Measurements from ENCODE around the gene NRN1L.
"Not testable (repeated sequence)": the region's sequence is repeated elsewhere in the genome, so short reads cannot be mapped to it uniquely, and the experiment has no call there.

Gene NRN1L

GRCh38 chr16:67884684-67885083 lies at the start of gene NRN1L:
TSS of gene NRN1L (plus strand) at chr16:67884885. CDS start at chr16:67884904, 19 bp downstream.
- no peak for DNase-seq

GRCh38 chr16:67837190-67837589 lies 47.5 kb upstream of the NRN1L start:
- DNase-seq, result not testable (repeated sequence)

- no peak for DNase-seq
Observed at GRCh38 chr16:67837811-67838210, 46.9 kb upstream of the NRN1L start.

GRCh38 chr16:67841198-67841815 lies 43.4 kb upstream of the NRN1L start:
- DNase-seq, result no peak

GRCh38 chr16:67841816-67842508 lies 42.7 kb upstream of the NRN1L start, which contains the start of gene THAP11:
TSS of gene THAP11 (plus strand) at chr16:67842320. CDS start at chr16:67842555, 235 bp downstream.
- DNase-seq, result peak; percentile 96

- DNase-seq, result peak; percentile 70
Observed at GRCh38 chr16:67842509-67843342, 42.0 kb upstream of the NRN1L start.

GRCh38 chr16:67843343-67843765 lies 41.3 kb upstream of the NRN1L start:
- DNase-seq, result no peak

- no peak for DNase-seq
Observed at GRCh38 chr16:67844497-67844896, 40.2 kb upstream of the NRN1L start.

- DNase-seq, result no peak
Observed at GRCh38 chr16:67845291-67846062, 39.2 kb upstream of the NRN1L start.

- DNase-seq, result no peak
Observed at GRCh38 chr16:67846063-67846319, 38.7 kb upstream of the NRN1L start.

- peak; percentile 96 for DNase-seq
Observed at GRCh38 chr16:67846320-67847063, 38.2 kb upstream of the NRN1L start, which contains the start of gene NUTF2. TSS of gene NUTF2 (plus strand) at chr16:67846933. CDS start at chr16:67865131, 18,198 bp downstream.

- no peak for DNase-seq
Observed at GRCh38 chr16:67847064-67847861, 37.4 kb upstream of the NRN1L start, which contains the start of gene CENPT. TSS of gene CENPT (minus strand) at chr16:67847693. CDS start at chr16:67833859, 13,834 bp downstream.

GRCh38 chr16:67848118-67848517 lies 36.6 kb upstream of the NRN1L start:
- no peak for DNase-seq

GRCh38 chr16:67853670-67854069 lies 31.0 kb upstream of the NRN1L start:
- no peak for DNase-seq

GRCh38 chr16:67855789-67856188 lies 28.9 kb upstream of the NRN1L start:
- DNase-seq, result no peak

- DNase-seq, result no peak
Observed at GRCh38 chr16:67856927-67857546, 27.6 kb upstream of the NRN1L start.

- peak; percentile 41 for DNase-seq
Observed at GRCh38 chr16:67857547-67858233, 27.0 kb upstream of the NRN1L start.

GRCh38 chr16:67858500-67858899 lies 26.2 kb upstream of the NRN1L start:
- peak; percentile 8 for DNase-seq

GRCh38 chr16:67860589-67861398 lies 23.9 kb upstream of the NRN1L start:
- no peak for DNase-seq

Measured in CD4-positive, alpha-beta T cell treated with Interleukin-10 for 1 hour (primary cell).